Activated CD4-positive, alpha-beta T cell treated with anti-CD3 and anti-CD28 coated beads, Interleukin-2, amount 10 ng/mL, durations not matched to agents 7 days and 5 days (primary cell): ENCODE data around the gene TDRD12. TPM values are rescaled to one million over a fixed set of nuclear protein-coding genes. Genes with fewer than 3 reads are reported as not detected.
A peak's percentile ranks its signal among the peaks of the same experiment; 100 is the strongest.
"Not testable (repeated sequence)": the region's sequence is repeated elsewhere in the genome, so short reads cannot be mapped to it uniquely, and the experiment has no call there.

Experiments
- CTCF ChIA-PET: fragments of 350-600 bp; sonication (Branson Sonifier 250); formaldehyde crosslinking; loops from one replicate; lab custom pipeline; 2021; ENCODE audit warnings: antibody characterized with exemption; lab: Charles Lee
- POLR2A ChIA-PET: fragments of 350-600 bp; sonication (Branson Sonifier 250); formaldehyde crosslinking; loops from one replicate; lab custom pipeline; 2021; ENCODE audit warnings: antibody characterized with exemption; lab: Charles Lee
- DNase-seq: peaks from one replicate; pipeline ENCODE4 v3.0.0-alpha.2; 2020
- H3K27ac Mint-ChIP-seq: one replicate; pipeline ENCODE4 v1.8.0; 2021; ENCODE audit warnings: mild to moderate bottlenecking, moderate library complexity, mixed read lengths
- H3K27me3 Mint-ChIP-seq: one replicate; pipeline ENCODE4 v1.8.0; 2021; ENCODE audit warnings: mixed read lengths
- H3K36me3 Mint-ChIP-seq: one replicate; pipeline ENCODE4 v1.8.0; 2021; ENCODE audit warnings: low read depth, mixed read lengths
- H3K4me1 Mint-ChIP-seq: one replicate; pipeline ENCODE4 v1.8.0; 2021; ENCODE audit warnings: mixed read lengths
- H3K4me3 Mint-ChIP-seq: one replicate; pipeline ENCODE4 v1.8.0; 2021; ENCODE audit warnings: mild to moderate bottlenecking, moderate library complexity, mixed read lengths
- H3K9me3 Mint-ChIP-seq: one replicate; pipeline ENCODE4 v1.8.0; 2021; ENCODE audit warnings: mixed read lengths
- total RNA-seq, 2 experiments: library from RNA; stranded (reverse); gene quantifications; one replicate each; pipeline ENCODE4 v1.2.3, GENCODE V29; 2021

The TDRD12 gene
- total RNA-seq, 2 experiments from 2014 or later = 0.25 to 0.52 TPM

- peaks cover 4% of the 10 kb centered on the region for H3K4me1 Mint-ChIP-seq
- no peaks in the 10 kb centered on the region for H3K9me3 Mint-ChIP-seq
- H3K36me3 Mint-ChIP-seq = no peaks in the 10 kb centered on the region
- peaks cover 17% of the 10 kb centered on the region for H3K27me3 Mint-ChIP-seq
- DNase-seq = no peak
- H3K27ac Mint-ChIP-seq = no peak overlapping the region
- CTCF ChIA-PET = no interaction called here
- H3K4me3 Mint-ChIP-seq = no peak overlapping the region
- POLR2A ChIA-PET = no interaction called here
Measured at GRCh38 chr19:32682317-32682716, 37.2 kb upstream of the TDRD12 start.

GRCh38 chr19:32686847-32687475 lies 32.6 kb upstream of the TDRD12 start:
- Mint-ChIP-seq H3K9me3 (no peaks in the 10 kb centered on the region), H3K27ac (no peak overlapping the region), H3K27me3 (peaks cover 3% of the 10 kb centered on the region), H3K36me3 (no peaks in the 10 kb centered on the region), H3K4me3 (no peak overlapping the region), H3K4me1 (peaks cover 18% of the 10 kb centered on the region)
- DNase-seq = no peak
- CTCF ChIA-PET = no interaction called here
- POLR2A ChIA-PET = no interaction called here

DNA sequence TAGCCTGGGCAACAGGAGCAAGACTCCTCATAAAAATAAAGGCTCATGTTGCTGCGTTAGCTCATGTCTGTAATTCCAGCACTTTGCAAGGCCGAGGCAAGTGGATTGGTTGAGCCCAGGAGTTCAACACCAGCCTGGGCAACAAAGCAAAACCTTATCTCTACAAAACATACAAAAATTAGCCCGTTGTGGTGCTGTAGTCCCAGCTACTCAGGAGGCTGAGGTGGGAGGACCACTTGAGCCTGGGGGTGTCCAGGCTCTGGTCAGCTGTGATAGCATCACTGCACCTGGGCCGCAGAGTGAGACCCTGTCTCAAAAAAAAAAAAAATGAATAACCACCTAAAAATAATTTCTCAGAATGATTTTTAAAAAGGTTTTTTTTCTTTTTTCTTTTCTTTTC lies 31.9 kb upstream of the TDRD12 start:
- POLR2A ChIA-PET = no interaction called here
- Mint-ChIP-seq H3K36me3 (peaks cover under 1% of the 10 kb centered on the region), H3K27me3 (no peaks in the 10 kb centered on the region), H3K4me3 (no peak overlapping the region), H3K4me1 (peaks cover 19% of the 10 kb centered on the region), H3K9me3 (no peaks in the 10 kb centered on the region), H3K27ac (no peak overlapping the region)
- CTCF ChIA-PET = no interaction called here
- DNase-seq = no peak

- no peaks in the 10 kb centered on the region for H3K27me3 Mint-ChIP-seq
- DNase-seq = no peak
- peaks cover 25% of the 10 kb centered on the region for H3K4me1 Mint-ChIP-seq
- H3K4me3 Mint-ChIP-seq = no peak overlapping the region
- no peak overlapping the region for H3K27ac Mint-ChIP-seq
- peaks cover 6% of the 10 kb centered on the region for H3K36me3 Mint-ChIP-seq
- H3K9me3 Mint-ChIP-seq = no peaks in the 10 kb centered on the region
- ChIA-PET POLR2A (no interaction called here), CTCF (no interaction called here)
Measured at GRCh38 chr19:32688311-32688710, 31.3 kb upstream of the TDRD12 start.

DNA sequence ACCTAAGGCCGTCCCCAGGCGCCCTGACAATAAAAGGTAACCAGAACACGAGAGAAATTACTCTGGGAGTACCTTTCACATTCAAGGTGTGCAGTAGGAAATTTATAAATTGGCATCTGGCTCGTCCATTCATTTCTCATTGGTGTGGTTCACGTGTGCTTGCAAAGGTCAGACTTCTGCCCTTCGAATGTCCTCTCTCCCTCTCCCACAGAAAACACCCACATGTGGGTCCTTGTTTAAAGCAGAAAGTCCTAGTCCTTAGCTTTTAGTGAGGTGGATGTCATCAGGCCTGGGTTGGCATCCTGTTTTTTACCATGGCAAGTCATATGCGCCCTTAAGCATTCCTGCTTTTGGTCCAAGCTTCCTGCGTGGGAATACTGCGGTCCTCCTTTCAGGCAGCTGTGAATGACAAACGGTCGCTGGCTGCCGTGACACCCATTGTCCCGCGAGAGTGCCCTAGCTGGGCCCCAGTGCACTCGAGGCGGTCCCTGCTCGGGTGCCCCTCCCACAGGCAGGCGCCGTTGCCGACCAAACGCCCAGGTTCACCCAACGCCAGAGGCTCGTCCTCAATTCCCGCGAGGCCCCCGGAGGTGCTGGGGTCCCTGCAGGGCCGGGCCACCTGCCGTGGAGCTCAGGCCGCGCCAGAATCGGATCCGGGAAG lies 28.1 kb upstream of the TDRD12 start, which contains the start of gene NUDT19:
TSS of gene NUDT19 (plus strand) at position 531 of the 661 bp plus-strand sequence. CDS start 140 bp downstream, outside the sequence.
- Mint-ChIP-seq H3K36me3 (peaks cover 29% of the 10 kb centered on the region), H3K4me3 (peak within 1 kb of the TSS; percentile 85), H3K4me1 (peaks cover 54% of the 10 kb centered on the region), H3K9me3 (no peaks in the 10 kb centered on the region), H3K27ac (peak within 1 kb of the TSS; percentile 94), H3K27me3 (no peaks in the 10 kb centered on the region)
- peak; percentile 81 for DNase-seq
- ChIA-PET POLR2A (interaction anchor here (0.5 to 0.6 kb wide), 3 partner anchors 16 to 111 kb away, joined by 3 read pairs; partner anchors contain the start of genes ANKRD27, PDCD5 and RGS9BP), CTCF (interaction anchor here (0.5 to 1.0 kb wide), 3 partner anchors 8 to 22 kb away, joined by 3 to 4 read pairs (median 3); no protein-coding TSS in a partner anchor)

DNA sequence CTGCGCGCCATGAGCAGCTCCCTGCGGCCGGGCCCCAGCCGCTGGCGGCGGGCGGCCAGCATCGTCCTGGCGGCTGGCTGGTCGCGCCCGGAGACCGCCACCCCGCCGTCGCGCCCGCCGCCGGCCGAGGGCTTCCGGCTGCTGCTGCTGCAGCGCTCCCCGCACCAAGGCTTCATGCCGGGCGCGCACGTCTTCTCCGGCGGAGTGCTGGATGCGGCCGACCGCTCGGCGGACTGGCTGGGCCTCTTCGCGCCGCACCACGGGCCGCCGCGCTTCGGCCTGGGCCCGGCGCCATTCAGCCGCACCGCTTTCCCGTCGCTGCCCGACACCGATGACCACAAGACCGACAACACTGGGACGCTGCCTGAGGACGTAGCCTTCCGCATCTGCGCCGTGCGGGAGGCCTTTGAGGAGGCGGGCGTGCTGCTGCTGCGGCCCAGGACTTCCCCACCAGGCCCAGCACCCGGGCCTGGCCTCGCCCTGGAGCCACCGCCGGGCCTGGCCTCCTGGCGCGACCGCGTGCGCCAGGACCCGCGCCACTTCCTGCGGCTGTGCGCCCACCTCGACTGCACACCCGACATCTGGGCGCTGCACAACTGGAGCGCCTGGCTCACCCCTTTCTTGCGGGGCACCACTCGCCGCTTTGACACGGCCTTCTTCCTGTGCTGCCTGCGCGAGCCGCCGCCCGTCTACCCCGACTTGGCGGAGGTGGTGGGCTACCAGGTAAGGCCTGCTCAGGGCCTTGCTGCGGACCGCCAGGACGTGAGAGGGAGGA lies 27.4 kb upstream of the TDRD12 start:
- peak overlapping the region; percentile 94 for H3K27ac Mint-ChIP-seq
- DNase-seq = peak; percentile 58
- ChIA-PET POLR2A (no interaction called here), CTCF (interaction anchor here (0.9 to 1.0 kb wide), 2 partner anchors 9 to 20 kb away, joined by 3 read pairs; no protein-coding TSS in a partner anchor)
- H3K9me3 Mint-ChIP-seq = no peaks in the 10 kb centered on the region
- H3K4me3 Mint-ChIP-seq = peak overlapping the region; percentile 85
- H3K4me1 Mint-ChIP-seq = peaks cover 55% of the 10 kb centered on the region
- peaks cover 36% of the 10 kb centered on the region for H3K36me3 Mint-ChIP-seq
- H3K27me3 Mint-ChIP-seq = no peaks in the 10 kb centered on the region

DNA sequence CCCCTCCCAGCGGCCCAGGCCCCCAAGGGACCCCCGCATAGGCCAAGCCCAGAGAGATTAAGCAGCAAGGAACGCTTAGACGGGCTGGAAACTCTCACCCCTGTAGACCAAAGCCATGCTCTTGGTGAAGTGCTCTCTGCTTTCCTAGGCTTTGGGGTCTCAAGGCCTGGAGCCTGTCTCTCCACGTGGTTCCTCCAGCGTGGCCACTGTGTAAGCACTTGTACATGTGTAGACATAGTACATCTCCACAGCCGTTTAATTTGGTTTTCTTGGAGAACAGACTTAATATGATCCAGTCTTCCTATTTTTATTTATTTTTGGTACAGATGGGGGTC lies 26.9 kb upstream of the TDRD12 start:
- ChIA-PET CTCF (no interaction called here), POLR2A (no interaction called here)
- Mint-ChIP-seq H3K27ac (peak overlapping the region; percentile 94), H3K4me3 (peak overlapping the region; percentile 85), H3K4me1 (peaks cover 56% of the 10 kb centered on the region), H3K9me3 (no peaks in the 10 kb centered on the region), H3K36me3 (peaks cover 41% of the 10 kb centered on the region), H3K27me3 (no peaks in the 10 kb centered on the region)
- DNase-seq = peak; percentile 13

- peaks cover 59% of the 10 kb centered on the region for H3K4me1 Mint-ChIP-seq
- POLR2A ChIA-PET = interaction anchor here (0.6 kb wide), 1 partner anchor 15 kb away, joined by 3 read pairs; no protein-coding TSS in a partner anchor
- H3K4me3 Mint-ChIP-seq = peak overlapping the region; percentile 85
- peak; percentile 34 for DNase-seq
- H3K27me3 Mint-ChIP-seq, H3K9me3 Mint-ChIP-seq: not testable (repeated sequence)
- H3K36me3 Mint-ChIP-seq = peaks cover 49% of the 10 kb centered on the region
- CTCF ChIA-PET = interaction anchor here (0.6 kb wide), 1 partner anchor 58 kb away, joined by 3 read pairs; no protein-coding TSS in a partner anchor
- H3K27ac Mint-ChIP-seq = peak overlapping the region; percentile 94
Measured at GRCh38 chr19:32693151-32694108, 26.1 kb upstream of the TDRD12 start.

GRCh38 chr19:32694316-32694715 lies 25.3 kb upstream of the TDRD12 start:
- CTCF ChIA-PET = interaction anchor here (0.6 kb wide), 1 partner anchor 57 kb away, joined by 3 read pairs; no protein-coding TSS in a partner anchor
- peak overlapping the region; percentile 11 for H3K27ac Mint-ChIP-seq
- peaks cover 59% of the 10 kb centered on the region for H3K4me1 Mint-ChIP-seq
- peak overlapping the region; percentile 85 for H3K4me3 Mint-ChIP-seq
- H3K27me3 Mint-ChIP-seq, DNase-seq, POLR2A ChIA-PET, H3K9me3 Mint-ChIP-seq: not testable (repeated sequence)
- H3K36me3 Mint-ChIP-seq = peaks cover 57% of the 10 kb centered on the region

DNA sequence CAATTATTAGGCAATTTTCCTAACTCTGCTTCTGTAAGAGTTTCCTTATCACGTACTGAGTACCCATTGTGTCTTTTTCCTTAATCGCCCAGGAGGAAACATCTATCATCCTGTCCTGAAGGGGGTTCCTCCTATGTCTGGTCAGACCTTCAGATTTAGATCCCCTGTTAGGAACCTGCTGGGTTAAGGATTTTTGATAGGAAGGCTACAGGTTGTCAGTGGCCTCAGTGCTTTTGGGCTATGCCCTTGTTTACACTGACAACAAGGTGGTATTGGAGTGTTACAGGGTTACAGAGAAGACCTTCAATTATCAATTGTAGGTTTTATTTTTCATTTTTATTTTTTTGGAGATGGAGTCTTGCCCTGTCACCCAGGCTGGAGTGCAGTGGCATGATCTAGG lies 24.7 kb upstream of the TDRD12 start:
- Mint-ChIP-seq H3K36me3 (peaks cover 63% of the 10 kb centered on the region), H3K4me1 (peaks cover 58% of the 10 kb centered on the region)

DNA sequence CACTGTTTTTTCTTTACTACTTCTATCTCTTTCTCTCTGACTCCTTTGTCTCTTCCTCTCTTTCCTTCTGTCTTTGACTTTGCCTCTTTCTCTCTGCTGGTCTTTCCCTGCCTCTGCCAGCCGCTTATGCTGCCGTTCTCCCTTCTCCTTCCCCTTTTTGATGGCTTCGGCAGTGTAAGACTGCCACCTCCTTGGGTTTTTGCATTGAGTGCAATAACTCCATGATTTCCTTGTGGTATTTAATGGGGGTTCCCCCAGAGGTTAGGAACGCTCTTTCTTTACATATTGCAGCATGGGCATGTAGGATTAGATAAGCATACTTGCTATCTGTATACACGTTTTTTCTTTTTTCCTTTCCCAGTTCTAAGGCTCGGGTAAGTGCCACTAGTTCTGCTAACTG lies 24.1 kb upstream of the TDRD12 start:
- H3K4me1 Mint-ChIP-seq = peaks cover 54% of the 10 kb centered on the region
- not testable (repeated sequence) for H3K4me3 Mint-ChIP-seq

More for the DNA sequence above, 24.7 kb upstream of the TDRD12 start:
- POLR2A ChIA-PET, H3K9me3 Mint-ChIP-seq, H3K27me3 Mint-ChIP-seq, CTCF ChIA-PET, DNase-seq, H3K4me3 Mint-ChIP-seq, H3K27ac Mint-ChIP-seq: not testable (repeated sequence)

DNA sequence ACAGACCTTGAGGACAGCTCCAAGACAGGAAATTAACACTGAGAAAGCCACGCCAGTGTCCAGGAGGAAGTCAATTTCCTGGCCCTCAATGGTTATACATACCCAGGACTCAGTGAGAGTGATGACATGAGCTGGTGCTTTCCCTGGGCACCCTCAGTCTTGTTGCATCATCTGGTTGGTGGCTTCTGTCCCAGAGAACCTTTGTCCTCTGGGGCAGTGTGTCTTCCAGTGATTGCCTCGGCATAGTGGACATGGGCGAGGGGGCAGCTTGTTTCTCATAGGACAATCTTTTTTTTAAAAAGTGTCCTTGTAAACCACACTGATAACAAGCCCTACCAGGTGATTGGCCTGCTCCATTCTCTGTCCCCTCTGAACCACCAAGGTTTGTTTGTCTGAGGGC lies 22.8 kb upstream of the TDRD12 start:
- H3K27me3 Mint-ChIP-seq, H3K27ac Mint-ChIP-seq, DNase-seq, H3K4me3 Mint-ChIP-seq, CTCF ChIA-PET, H3K9me3 Mint-ChIP-seq, POLR2A ChIA-PET: not testable (repeated sequence)
- peaks cover 47% of the 10 kb centered on the region for H3K4me1 Mint-ChIP-seq
- peaks cover 80% of the 10 kb centered on the region for H3K36me3 Mint-ChIP-seq

More for the DNA sequence above, 24.1 kb upstream of the TDRD12 start:
- peak overlapping the region; percentile 42 for H3K27ac Mint-ChIP-seq
- DNase-seq, CTCF ChIA-PET, POLR2A ChIA-PET, H3K9me3 Mint-ChIP-seq, H3K27me3 Mint-ChIP-seq: not testable (repeated sequence)
- H3K36me3 Mint-ChIP-seq = peaks cover 69% of the 10 kb centered on the region
